Uterus (tissue), 4 donors: ENCODE measurements around the gene PTPRN2. TPM values are rescaled to one million over a fixed set of nuclear protein-coding genes. Genes with fewer than 3 reads are reported as not detected.

Experiments used
- DNase-seq, 2 donors: peaks; one replicate each; pipeline ENCODE4 v3.0.0-alpha.2; 2019 to 2020
- H3K27ac ChIP-seq, 2 donors: fragments of 200-600 bp; sonication (generic); 1 replicate in 1 of 2; 2 replicates in 1 of 2; pipeline ENCODE4 v1.5.1; 2016 to 2018
- H3K27me3 ChIP-seq, 2 donors: fragments of 200-600 bp; sonication (generic); one replicate each; pipeline ENCODE4 v1.5.1; 2018 to 2019; ENCODE audit warnings: control low read depth in 1 of 2
- H3K36me3 ChIP-seq, 2 donors: fragments of 200-600 bp; sonication (generic); one replicate each; pipeline ENCODE4 v1.5.1; 2019; ENCODE audit warnings: control low read depth in 1 of 2
- H3K4me1 ChIP-seq, 2 donors: fragments of 200-600 bp; sonication (generic); one replicate each; pipeline ENCODE4 v1.5.1; 2018 to 2019; ENCODE audit warnings: control low read depth in 1 of 2
- H3K4me3 ChIP-seq, 2 donors: fragments of 200-600 bp; sonication (generic); 1 replicate in 1 of 2; 2 replicates in 1 of 2; pipeline ENCODE4 v1.5.1; 2018 to 2019; ENCODE audit warnings: mild to moderate bottlenecking in 1 of 2
- H3K9me3 ChIP-seq, 2 donors: fragments of 200-600 bp; sonication (generic); one replicate each; pipeline ENCODE4 v1.5.1; 2019; ENCODE audit warnings: control low read depth in 1 of 2
- CTCF ChIP-seq, 4 experiments: fragments of 200-600 bp in 2 of 4; fragments of 450-650 bp in 2 of 4; sonication (generic) in 2 of 4; IDR thresholded peaks; one replicate each; pipeline ENCODE4 v1.5.1; 2016 to 2019; ENCODE audit warnings: antibody characterized with exemption in 4 of 4, mild to moderate bottlenecking in 2 of 4, moderate library complexity in 1 of 4
- POLR2A ChIP-seq, 2 donors: fragments of 450-650 bp; IDR thresholded peaks; one replicate each; pipeline ENCODE4 v1.6.1; 2016; ENCODE audit warnings: antibody characterized with exemption in 2 of 2, mild to moderate bottlenecking in 1 of 2, moderate library complexity in 1 of 2
- intact Hi-C: fragments of 100-400 bp; cut with DNase I; formaldehyde crosslinking; loops from one replicate; pipeline ENCODE4 v1.15.1; 2023; ENCODE audit warnings: low total_unique reads
- total RNA-seq, 4 donors: library from RNA; depleted of rRNA in 3 of 4; stranded (reverse); fragments of >200 nt in 3 of 4; gene quantifications; one replicate each; pipeline versions ENCODE4 v1.1.0 to v1.2.4, GENCODE V29; 2014 to 2023
- donor health status: DM: yes; HTN: yes; CAD: no.

PTPRN2 gene
- total RNA-seq, 4 donors from 2014 or later: 1.2 to 5.2 (median 2.3) TPM

- no peak for DNase-seq
- TF ChIP-seq POLR2A (IDR thresholded peaks at IDR 0.05) (no peak), CTCF (IDR thresholded peaks at IDR 0.05) (no peak)
These were observed 957.2 kb downstream of the PTPRN2 start for GRCh38 chr7:157630301-157630853.

GRCh38 chr7:157628456-157628855 is 959.2 kb downstream of the PTPRN2 start:
- H3K9me3 ChIP-seq: no peaks in the 10 kb centered on the region
- TF ChIP-seq CTCF (IDR thresholded peaks at IDR 0.05): no peak
- TF ChIP-seq POLR2A (IDR thresholded peaks at IDR 0.05): no peak
- intact Hi-C loops: no loop called here

More at GRCh38 chr7:157630301-157630853, 957.2 kb downstream of the PTPRN2 start:
- no peaks in the 10 kb centered on the region for H3K27me3 ChIP-seq
- no peak overlapping the region for H3K4me3 ChIP-seq
- H3K9me3 ChIP-seq: no peaks in the 10 kb centered on the region
- no peaks in the 10 kb centered on the region for H3K36me3 ChIP-seq
- intact Hi-C loops: no loop called here
- no peaks in the 10 kb centered on the region for H3K4me1 ChIP-seq
- H3K27ac ChIP-seq: no peak overlapping the region

GRCh38 chr7:157627646-157628045 is 960.0 kb downstream of the PTPRN2 start:
- Histone ChIP-seq H3K4me3 (no peak overlapping the region), H3K27me3 (no peaks in the 10 kb centered on the region), H3K36me3 (no peaks in the 10 kb centered on the region), H3K9me3 (no peaks in the 10 kb centered on the region), H3K27ac (no peak overlapping the region), H3K4me1 (no peaks in the 10 kb centered on the region)
- intact Hi-C loops: no loop called here
- no peak for TF ChIP-seq POLR2A (IDR thresholded peaks at IDR 0.05)
- TF ChIP-seq CTCF (IDR thresholded peaks at IDR 0.05): no peak
- DNase-seq: no peak

More at GRCh38 chr7:157628456-157628855, 959.2 kb downstream of the PTPRN2 start:
- Histone ChIP-seq H3K36me3 (no peaks in the 10 kb centered on the region), H3K27ac (no peak overlapping the region), H3K4me1 (no peaks in the 10 kb centered on the region), H3K4me3 (no peak overlapping the region), H3K27me3 (no peaks in the 10 kb centered on the region)
- DNase-seq: no peak

GRCh38 chr7:157627033-157627432 is 960.6 kb downstream of the PTPRN2 start:
- H3K9me3 ChIP-seq: no peaks in the 10 kb centered on the region
- no peak overlapping the region for H3K27ac ChIP-seq
- no peaks in the 10 kb centered on the region for H3K27me3 ChIP-seq
- H3K4me3 ChIP-seq: no peak overlapping the region
- DNase-seq: no peak
- intact Hi-C loops: no loop called here
- TF ChIP-seq CTCF (IDR thresholded peaks at IDR 0.05) (no peak), POLR2A (IDR thresholded peaks at IDR 0.05) (no peak)
- H3K36me3 ChIP-seq: no peaks in the 10 kb centered on the region
- H3K4me1 ChIP-seq: no peaks in the 10 kb centered on the region

- Histone ChIP-seq H3K27me3 (no peaks in the 10 kb centered on the region), H3K27ac (no peak overlapping the region), H3K4me1 (no peaks in the 10 kb centered on the region), H3K36me3 (no peaks in the 10 kb centered on the region), H3K4me3 (no peak overlapping the region), H3K9me3 (no peaks in the 10 kb centered on the region)
- TF ChIP-seq CTCF (IDR thresholded peaks at IDR 0.05) (no peak), POLR2A (IDR thresholded peaks at IDR 0.05) (no peak)
- intact Hi-C loops: no loop called here
- DNase-seq: no peak
These were observed 961.5 kb downstream of the PTPRN2 start for GRCh38 chr7:157625973-157626742.
